K562 (cell line): ENCODE data around the gene COPS6. TPM values are rescaled to one million over a fixed set of nuclear protein-coding genes. Genes with fewer than 3 reads are reported as not detected.

Experiments used
- EHMT2 ChIP-seq: fragments of 450-650 bp; IDR thresholded peaks from 2 replicates; pipeline ENCODE4 v1.6.1; 2018; ENCODE audit warnings: antibody characterized with exemption
- HCFC1 ChIP-seq: IDR thresholded peaks from 2 replicates; pipeline ENCODE4 v1.6.1; 2012; ENCODE audit warnings: low read depth, low read length, improper control_type of control experiment
- HDAC8 ChIP-seq: fragments of 450-650 bp; IDR thresholded peaks from 2 replicates; pipeline ENCODE4 v1.6.1; 2016; ENCODE audit warnings: mild to moderate bottlenecking, missing genetic modification characterization, moderate library complexity, missing compliant biosample characterization
- JUND ChIP-seq, 2 experiments: IDR thresholded peaks; 2 replicates in 1 of 2; 3 replicates in 1 of 2; pipeline ENCODE4 v1.6.1; 2011; ENCODE audit warnings: borderline replicate concordance in 2 of 2, low read depth in 2 of 2, low read length in 2 of 2, improper control_type of control experiment in 1 of 2, missing biosample characterization in 1 of 2, missing genetic modification characterization in 1 of 2, missing genetic modification reagents in 1 of 2
- MAFK ChIP-seq: IDR thresholded peaks from 2 replicates; pipeline ENCODE4 v1.6.1; 2011; ENCODE audit warnings: low read length, improper control_type of control experiment
- MXD1 ChIP-seq: fragments of 250-450 bp; sonication (Bioruptor Pico); IDR thresholded peaks from 2 replicates; pipeline ENCODE4 v1.8.0; 2021; ENCODE audit warnings: borderline replicate concordance, mild to moderate bottlenecking, moderate library complexity; ENCODE audit not compliant: poor library complexity, severe bottlenecking
- NCOA4 ChIP-seq: fragments of 450-650 bp; IDR thresholded peaks from 2 replicates; pipeline ENCODE4 v1.6.1; 2018; ENCODE audit warnings: mild to moderate bottlenecking; ENCODE audit not compliant: partially characterized antibody
- TAF9B ChIP-seq: fragments of 450-650 bp; IDR thresholded peaks from 2 replicates; pipeline ENCODE4 v1.6.1; 2018; ENCODE audit warnings: mild to moderate bottlenecking; ENCODE audit not compliant: partially characterized antibody
- TCF7L2 ChIP-seq: fragments of 150-350 bp; IDR thresholded peaks from 2 replicates; pipeline ENCODE4 v1.6.1; 2016; ENCODE audit warnings: low read depth, mild to moderate bottlenecking, low read length, moderate library complexity
- TCFL5 ChIP-seq: fragments of 250-450 bp; sonication (Bioruptor Pico); conservative IDR thresholded peaks from 2 replicates; pipeline ENCODE4 v1.6.1; 2021; ENCODE audit warnings: mild to moderate bottlenecking, moderate library complexity, matching md5 sums
- U2AF1 ChIP-seq: fragments of 200-400 bp; formaldehyde crosslinking; optimal IDR thresholded peaks from 2 replicates; pipeline ENCODE3; 2017; ENCODE audit warnings: mild to moderate bottlenecking, low read depth, low read length, moderate library complexity
- ZBTB2 ChIP-seq: fragments of 450-650 bp; IDR thresholded peaks from 2 replicates; pipeline ENCODE4 v1.6.1; 2016; ENCODE audit warnings: antibody characterized with exemption
- ZBTB43 ChIP-seq: sonication (generic); formaldehyde crosslinking; IDR thresholded peaks from 2 replicates; pipeline ENCODE4 v1.8.0; 2023; ENCODE audit warnings: mild to moderate bottlenecking, missing genetic modification reagents
- ZBTB8A ChIP-seq: fragments of 450-650 bp; IDR thresholded peaks from 2 replicates; pipeline ENCODE4 v1.6.1; 2018; ENCODE audit warnings: mild to moderate bottlenecking, moderate library complexity; ENCODE audit not compliant: partially characterized antibody
- ZFPM2 ChIP-seq: fragments of 250-450 bp; sonication (Bioruptor Pico); IDR thresholded peaks from 2 replicates; pipeline ENCODE4 v1.5.1; 2022; ENCODE audit warnings: mild to moderate bottlenecking
- ZNF253 ChIP-seq: fragments of 250-450 bp; sonication (Bioruptor Pico); conservative IDR thresholded peaks from 2 replicates; pipeline ENCODE4 v1.6.1; 2021; ENCODE audit warnings: mild to moderate bottlenecking
- ZNF740 ChIP-seq, 3 experiments: fragments of 200-800 bp in 1 of 3; sonication (Bioruptor generic) in 1 of 3; sonication (generic) in 1 of 3; formaldehyde crosslinking in 1 of 3; IDR thresholded peaks; 2 replicates each; pipeline versions ENCODE4 v1.6.1 to v1.8.0; 2016 to 2022; ENCODE audit warnings: mild to moderate bottlenecking in 2 of 3, missing compliant biosample characterization in 2 of 3, missing genetic modification characterization in 2 of 3, missing genetic modification reagents in 1 of 3
- ZNF76 ChIP-seq: fragments of 250-450 bp; sonication (Bioruptor Pico); IDR thresholded peaks from 2 replicates; pipeline ENCODE4 v1.4.0; 2020; ENCODE audit warnings: mild to moderate bottlenecking, moderate library complexity, borderline replicate concordance
- ZNF766 ChIP-seq: fragments of 200-800 bp; sonication (Bioruptor generic); conservative IDR thresholded peaks from 2 replicates; pipeline ENCODE4 v1.6.1; 2016; ENCODE audit warnings: missing genetic modification characterization, missing compliant biosample characterization
- polyA plus RNA-seq, 8 experiments: library from polyadenylated mRNA; depleted of rRNA in 4 of 8; stranded (reverse) in 5 of 8; unstranded in 3 of 8; fragments of >200 nt; fragmentation: Nextera tagmentation in 2 of 8; fragmentation: Illumina TruSeq in 1 of 8; extraction: Ambion mirVana in 2 of 8; extraction: Trizol in 1 of 8; gene quantifications; 2 replicates each; pipeline versions ENCODE4 v1.2.1 to v1.2.3, GENCODE V29; 2011 to 2014; ENCODE audit warnings: inconsistent platforms in 1 of 8, missing spikeins in 1 of 8
- total RNA-seq, 7 experiments: library from RNA; depleted of rRNA in 6 of 7; stranded (reverse); fragments of >200 nt in 6 of 7; fragmentation: Illumina TruSeq in 2 of 7; extraction: Trizol in 2 of 7; gene quantifications; 2 replicates each; pipeline versions ENCODE4 v1.2.1 to v1.2.3, GENCODE V29; 2011 to 2021; ENCODE audit warnings: low replicate concordance in 1 of 7
- TF ChIP-seq, protein P1 (sequence below): fragments of 200-400 bp; formaldehyde crosslinking; IDR thresholded peaks from 2 replicates; pipeline ENCODE4 v1.6.1; 2017; ENCODE audit warnings: mild to moderate bottlenecking, low read depth, low read length, moderate library complexity

Gene COPS6
- total and polyA plus RNA-seq, 9 of the 15 experiments (the other 6 are each of a cell fraction or from before 2014, with no cell fraction given), result 63.0 to 331 (median 168) TPM

- no peak for TF ChIP-seq ZBTB8A
- peak; percentile 33; the same call in 1 of the 2 replicates for TF ChIP-seq EHMT2
- TF ChIP-seq ZNF766, result peak; percentile 8; the same call in 1 of the 2 replicates
- TF ChIP-seq U2AF1, result no peak
- TF ChIP-seq, protein P1, sequence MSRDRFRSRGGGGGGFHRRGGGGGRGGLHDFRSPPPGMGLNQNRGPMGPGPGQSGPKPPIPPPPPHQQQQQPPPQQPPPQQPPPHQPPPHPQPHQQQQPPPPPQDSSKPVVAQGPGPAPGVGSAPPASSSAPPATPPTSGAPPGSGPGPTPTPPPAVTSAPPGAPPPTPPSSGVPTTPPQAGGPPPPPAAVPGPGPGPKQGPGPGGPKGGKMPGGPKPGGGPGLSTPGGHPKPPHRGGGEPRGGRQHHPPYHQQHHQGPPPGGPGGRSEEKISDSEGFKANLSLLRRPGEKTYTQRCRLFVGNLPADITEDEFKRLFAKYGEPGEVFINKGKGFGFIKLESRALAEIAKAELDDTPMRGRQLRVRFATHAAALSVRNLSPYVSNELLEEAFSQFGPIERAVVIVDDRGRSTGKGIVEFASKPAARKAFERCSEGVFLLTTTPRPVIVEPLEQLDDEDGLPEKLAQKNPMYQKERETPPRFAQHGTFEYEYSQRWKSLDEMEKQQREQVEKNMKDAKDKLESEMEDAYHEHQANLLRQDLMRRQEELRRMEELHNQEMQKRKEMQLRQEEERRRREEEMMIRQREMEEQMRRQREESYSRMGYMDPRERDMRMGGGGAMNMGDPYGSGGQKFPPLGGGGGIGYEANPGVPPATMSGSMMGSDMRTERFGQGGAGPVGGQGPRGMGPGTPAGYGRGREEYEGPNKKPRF, result no peak
- TF ChIP-seq TAF9B, result no peak
- TF ChIP-seq ZFPM2 (CRISPR knock-in tag), result no peak
- TF ChIP-seq JUND (IDR thresholded peaks at IDR 0.05; ENCODE audit: borderline replicate concordance, low read depth, low read length), result no peak
- TF ChIP-seq JUND (tag; IDR thresholded peaks at IDR 0.05; ENCODE audit: borderline replicate concordance, low read depth, low read length), result no peak
- TF ChIP-seq HCFC1, result peak; percentile 88
- no peak for TF ChIP-seq TCF7L2
- TF ChIP-seq HDAC8 (tag), result no peak
- no peak; the same call in 1 of the 2 replicates for TF ChIP-seq ZNF740 (CRISPR knock-in tag; IDR thresholded peaks at IDR 0.05)
- TF ChIP-seq ZNF740 (tag; IDR thresholded peaks at IDR 0.05), result peak in 1 of 2 experiments; percentile 18; a peak in 1 of 4 replicates
- TF ChIP-seq ZNF253, result no peak
- TF ChIP-seq NCOA4, result peak; percentile 49
- no peak for TF ChIP-seq ZBTB2
- no peak for TF ChIP-seq ZNF76
- TF ChIP-seq TCFL5 (CRISPR knock-in tag), result no peak
- TF ChIP-seq MAFK, result no peak; the same call in 1 of the 2 replicates
- TF ChIP-seq ZBTB43 (CRISPR knock-in tag), result no peak
- no peak for TF ChIP-seq MXD1 (CRISPR knock-in tag)
Measured at GRCh38 chr7:100119970-100120732, 31.4 kb downstream of the COPS6 start (continued).
